ENCODE results near the gene STXBP3. TPM values are rescaled to one million over a fixed set of nuclear protein-coding genes. Genes with fewer than 3 reads are reported as not detected.

Gene STXBP3
- total RNA-seq, 3 donors from 2014 or later, result 50.8 to 71.4 (median 66.1) TPM

GRCh38 chr1:108742253-108742652, 4.2 kb upstream of the STXBP3 start:
- ATAC-seq (no peak), DNase-seq (no peak)
- no peak for TF ChIP-seq CTCF (IDR thresholded peaks at IDR 0.05)
- Histone ChIP-seq H3K4me1 (ENCODE audit: low read depth) (no peaks in the 10 kb centered on the region), H3K36me3 (ENCODE audit: low read depth) (no peaks in the 10 kb centered on the region), H3K9me3 (no peaks in the 10 kb centered on the region), H3K4me3 (no peak overlapping the region)
- intact Hi-C loops (cut with DNase I, micrococcal nuclease), result no loop called here

- TF ChIP-seq CTCF (IDR thresholded peaks at IDR 0.05), result no peak
- ATAC-seq, result no peak
- no peaks in the 10 kb centered on the region for H3K36me3 ChIP-seq (ENCODE audit: low read depth)
- DNase-seq, result no peak
- intact Hi-C loops (cut with DNase I, micrococcal nuclease), result no loop called here
- H3K9me3 ChIP-seq, result no peaks in the 10 kb centered on the region
- no peaks in the 10 kb centered on the region for H3K4me1 ChIP-seq (ENCODE audit: low read depth)
- peak overlapping the region; percentile 52 for H3K4me3 ChIP-seq
Measured at GRCh38 chr1:108745980-108746381, 493 bp upstream of the STXBP3 start.

GRCh38 chr1:108747171-108747850, 837 bp downstream of the STXBP3 start:
- intact Hi-C loops (cut with DNase I, micrococcal nuclease), result no loop called here
- no peaks in the 10 kb centered on the region for H3K36me3 ChIP-seq (ENCODE audit: low read depth)
- DNase-seq, result peak; percentile 76 to 85 (median 83)
- H3K4me1 ChIP-seq (ENCODE audit: low read depth), result no peaks in the 10 kb centered on the region
- peak; percentile 75 for ATAC-seq
- H3K9me3 ChIP-seq, result no peaks in the 10 kb centered on the region
- H3K4me3 ChIP-seq, result peak overlapping the region; percentile 52
- no peak for TF ChIP-seq CTCF (IDR thresholded peaks at IDR 0.05)

- DNase-seq (no peak), ATAC-seq (no peak)
- TF ChIP-seq CTCF (IDR thresholded peaks at IDR 0.05), result no peak
- Histone ChIP-seq H3K36me3 (ENCODE audit: low read depth) (no peaks in the 10 kb centered on the region), H3K9me3 (no peaks in the 10 kb centered on the region), H3K4me1 (ENCODE audit: low read depth) (no peaks in the 10 kb centered on the region), H3K4me3 (no peak overlapping the region)
- intact Hi-C loops (cut with DNase I, micrococcal nuclease), result no loop called here
Measured at GRCh38 chr1:108747898-108748297, 1.4 kb downstream of the STXBP3 start.

GRCh38 chr1:108749081-108749480, 2.6 kb downstream of the STXBP3 start:
- Histone ChIP-seq H3K9me3 (no peaks in the 10 kb centered on the region), H3K36me3 (ENCODE audit: low read depth) (no peaks in the 10 kb centered on the region), H3K4me3 (no peak overlapping the region), H3K4me1 (ENCODE audit: low read depth) (no peaks in the 10 kb centered on the region)
- ATAC-seq (no peak), DNase-seq (no peak)
- no peak for TF ChIP-seq CTCF (IDR thresholded peaks at IDR 0.05)
- intact Hi-C loops (cut with DNase I, micrococcal nuclease), result no loop called here

All from mucosa of descending colon (tissue), 3 donors.